ENCODE measurements around the gene ANKRD36. TPM values are rescaled to one million over a fixed set of nuclear protein-coding genes. Genes with fewer than 3 reads are reported as not detected.
"Not testable (repeated sequence)": the region's sequence is repeated elsewhere in the genome, so short reads cannot be mapped to it uniquely, and the experiment has no call there.

Gene ANKRD36
- total and polyA plus RNA-seq, 11 donors = 1.1 to 10.6 (median 4.7) TPM

GRCh38 chr2:97166548-97166947, 53.6 kb downstream of the ANKRD36 start:
- H3K27me3 ChIP-seq; H3K27ac ChIP-seq; intact Hi-C loops (cut with DNase I); H3K4me3 ChIP-seq; DNase-seq; ATAC-seq; H3K4me1 ChIP-seq: not testable (repeated sequence)
- H3K9me3 ChIP-seq = peaks cover 0 to 15% (median 0%) of the 10 kb centered on the region in 12 donors
- 75 to 97% (median 81%) methylated on average over 2 to 3 of the region's 3 CpGs for WGBS, 4 donors
- H3K36me3 ChIP-seq = peaks cover 0 to 47% (median 10%) of the 10 kb centered on the region in 9 donors

- H3K4me3 ChIP-seq; intact Hi-C loops (cut with DNase I); ATAC-seq: not testable (repeated sequence)
Measured at GRCh38 chr2:97167938-97168337, 55.0 kb downstream of the ANKRD36 start.

GRCh38 chr2:97168583-97168982, 55.6 kb downstream of the ANKRD36 start:
- WGBS, 4 donors = 73 to 82% (median 80%) methylated on average over 2 of the region's 2 CpGs
- H3K4me1 ChIP-seq; intact Hi-C loops (cut with DNase I): not testable (repeated sequence)

More at GRCh38 chr2:97167938-97168337, 55.0 kb downstream of the ANKRD36 start:
- DNase-seq, H3K27ac ChIP-seq, H3K27me3 ChIP-seq, H3K4me1 ChIP-seq: not testable (repeated sequence)
- WGBS, 4 donors = 73 to 89% (median 81%) methylated on average over 4 of the region's 4 CpGs
- peaks cover 0 to 44% (median 10%) of the 10 kb centered on the region in 9 donors for H3K36me3 ChIP-seq
- peaks cover 0 to 15% (median 0%) of the 10 kb centered on the region in 12 donors for H3K9me3 ChIP-seq

GRCh38 chr2:97180391-97180790, 67.4 kb downstream of the ANKRD36 start:
- H3K4me1 ChIP-seq; H3K9me3 ChIP-seq; DNase-seq; H3K27ac ChIP-seq; intact Hi-C loops (cut with DNase I); H3K4me3 ChIP-seq; ATAC-seq; H3K27me3 ChIP-seq: not testable (repeated sequence)
- H3K36me3 ChIP-seq = peaks cover 0 to 51% (median 17%) of the 10 kb centered on the region in 9 donors
- WGBS, 4 donors = 67 to 82% (median 77%) methylated on average over 1 of the region's 1 CpG

More at GRCh38 chr2:97168583-97168982, 55.6 kb downstream of the ANKRD36 start:
- not testable (repeated sequence) for H3K4me3 ChIP-seq, H3K27ac ChIP-seq, DNase-seq, ATAC-seq, H3K27me3 ChIP-seq
- peaks cover 0 to 39% (median 6%) of the 10 kb centered on the region in 9 donors for H3K36me3 ChIP-seq
- H3K9me3 ChIP-seq = peaks cover 0 to 15% (median 0%) of the 10 kb centered on the region in 12 donors

GRCh38 chr2:97195349-97195748, 82.4 kb downstream of the ANKRD36 start:
- intact Hi-C loops (cut with DNase I) = loop anchor here in 2 of 10 donors (5.0 to 10.0 kb wide), 2 partner anchors 349 to 352 kb away; no protein-coding TSS in a partner anchor
- not testable (repeated sequence) for H3K4me1 ChIP-seq, H3K27me3 ChIP-seq, ATAC-seq, H3K9me3 ChIP-seq, DNase-seq, H3K4me3 ChIP-seq, H3K27ac ChIP-seq
- WGBS, 4 donors = 72 to 94% methylated on average over 1 of the region's 1 CpG; no CpG with 5 or more reads in 2 of the 4 donors
- peaks cover 0 to 91% (median 83%) of the 10 kb centered on the region in 9 donors for H3K36me3 ChIP-seq

- peaks cover 2 to 91% (median 81%) of the 10 kb centered on the region in 9 donors for H3K36me3 ChIP-seq
- intact Hi-C loops (cut with DNase I) = loop anchor here in 2 of 10 donors (5.0 to 10.0 kb wide), 2 partner anchors 348 to 350 kb away; no protein-coding TSS in a partner anchor
- H3K27ac ChIP-seq, H3K4me1 ChIP-seq, H3K27me3 ChIP-seq, H3K4me3 ChIP-seq, ATAC-seq, H3K9me3 ChIP-seq, DNase-seq: not testable (repeated sequence)
- 97 to 98% (median 98%) methylated on average over 1 of the region's 1 CpG for WGBS, 4 donors
Measured at GRCh38 chr2:97197251-97197650, 84.3 kb downstream of the ANKRD36 start.

GRCh38 chr2:97200887-97201286, 87.9 kb downstream of the ANKRD36 start:
- H3K27ac ChIP-seq; H3K27me3 ChIP-seq; H3K9me3 ChIP-seq; H3K4me1 ChIP-seq; intact Hi-C loops (cut with DNase I); DNase-seq; H3K4me3 ChIP-seq; ATAC-seq: not testable (repeated sequence)
- WGBS, 4 donors = 77 to 88% (median 81%) methylated on average over 2 of the region's 2 CpGs
- peaks cover 2 to 94% (median 75%) of the 10 kb centered on the region in 9 donors for H3K36me3 ChIP-seq

GRCh38 chr2:97202643-97203250, 89.8 kb downstream of the ANKRD36 start:
- DNase-seq; H3K27ac ChIP-seq; H3K9me3 ChIP-seq; intact Hi-C loops (cut with DNase I); H3K4me1 ChIP-seq; H3K4me3 ChIP-seq; H3K27me3 ChIP-seq; ATAC-seq: not testable (repeated sequence)
- 80 to 89% (median 87%) methylated on average over 5 of the region's 5 CpGs for WGBS, 4 donors
- H3K36me3 ChIP-seq = peaks cover 2 to 94% (median 59%) of the 10 kb centered on the region in 9 donors

Data from heart left ventricle (tissue), 16 donors.